Stomach (tissue), 9 donors: ENCODE data around the gene LYRM4. TPM values are rescaled to one million over a fixed set of nuclear protein-coding genes. Genes with fewer than 3 reads are reported as not detected.
A peak's percentile ranks its signal among the peaks of the same experiment; 100 is the strongest.

ENCODE experiments used
- DNase-seq, 2 donors: peaks; one replicate each; pipeline versions ENCODE4 v3.0.0 to v3.0.0-alpha.2; 2013 to 2019
- H3K27ac ChIP-seq, 5 donors: fragments of 200-600 bp in 4 of 5; sonication (generic) in 4 of 5; one replicate each; pipeline ENCODE4 v1.5.1; 2013 to 2019; ENCODE audit warnings: mild to moderate bottlenecking in 1 of 5, moderate library complexity in 1 of 5
- H3K27me3 ChIP-seq, 3 donors: fragments of 200-600 bp; sonication (generic); one replicate each; pipeline ENCODE4 v1.5.1; 2017 to 2019; ENCODE audit warnings: mixed run types in 1 of 3
- H3K36me3 ChIP-seq, 4 donors: fragments of 200-600 bp; sonication (generic); 1 replicate in 3 of 4; 2 replicates in 1 of 4; pipeline ENCODE4 v1.5.1; 2016 to 2019
- H3K4me1 ChIP-seq, 4 donors: fragments of 200-600 bp; sonication (generic); one replicate each; pipeline ENCODE4 v1.5.1; 2016 to 2019
- H3K4me3 ChIP-seq, 4 donors: fragments of 200-600 bp; sonication (generic) in 3 of 4; one replicate each; pipeline ENCODE4 v1.5.1; 2016 to 2019; ENCODE audit warnings: mild to moderate bottlenecking in 1 of 4
- H3K9me3 ChIP-seq, 4 donors: fragments of 200-600 bp; sonication (generic); one replicate each; pipeline ENCODE4 v1.5.1; 2016 to 2019
- CTCF ChIP-seq, 7 experiments: fragments of 450-650 bp in 4 of 7; fragments of 200-600 bp in 3 of 7; sonication (generic) in 3 of 7; IDR thresholded peaks; one replicate each; pipeline ENCODE4 v1.5.1; 2016 to 2019; ENCODE audit warnings: antibody characterized with exemption in 7 of 7, control low read depth in 2 of 7, mild to moderate bottlenecking in 1 of 7
- EP300 ChIP-seq: sonication (generic); formaldehyde crosslinking; IDR thresholded peaks from one replicate; pipeline ENCODE4 v1.6.1; 2017; ENCODE audit warnings: antibody characterized with exemption
- POLR2A ChIP-seq, 4 donors: fragments of 450-650 bp; IDR thresholded peaks; one replicate each; pipeline ENCODE4 v1.6.1; 2016; ENCODE audit warnings: antibody characterized with exemption in 4 of 4, control low read depth in 2 of 4, mild to moderate bottlenecking in 1 of 4, moderate library complexity in 1 of 4
- POLR2AphosphoS5 ChIP-seq, 3 donors: sonication (generic); formaldehyde crosslinking; IDR thresholded peaks; one replicate each; pipeline ENCODE4 v1.6.1; 2016; ENCODE audit warnings: antibody characterized with exemption in 3 of 3
- WGBS, 5 donors: extraction: QIAGEN DNeasy Blood & Tissue Kit in 3 of 5; methylation state at CpG; one replicate each; pipeline versions ENCODE4 v1.1.5 to v1.1.7; 2013 to 2018; 5-methylcytosine and 5-hydroxymethylcytosine counted together
- intact Hi-C: fragments of 100-400 bp; cut with DNase I; formaldehyde crosslinking; loops from one replicate; pipeline ENCODE4 v1.15.1; 2023; ENCODE audit warnings: low total_unique reads
- polyA plus RNA-seq, 3 donors: library from polyadenylated mRNA; stranded (reverse); fragments of 200-250 nt; gene quantifications; one replicate each; pipeline ENCODE4 v1.2.3, GENCODE V29; 2013
- total RNA-seq, 5 donors: library from RNA; depleted of rRNA; stranded (reverse); fragments of >200 nt; gene quantifications; one replicate each; pipeline versions ENCODE4 v1.1.0 to v1.2.3, GENCODE V29; 2014 to 2016
- donor health status: healthy with polysubstance abuse.
- donor health status: Bipolar disorder and iron deficiency.
- donor health status: healthy.

Gene LYRM4
- total and polyA plus RNA-seq, 8 donors: 0.58 to 31.4 (median 18.5) TPM; not detected in 1

- 52 to 89% (median 69%) methylated on average over 1 of the region's 1 CpG for WGBS, 5 donors
- Histone ChIP-seq H3K4me3 (no peak overlapping the region), H3K36me3 (no peaks in the 10 kb centered on the region), H3K27me3 (no peaks in the 10 kb centered on the region), H3K9me3 (no peaks in the 10 kb centered on the region), H3K4me1 (peaks cover 3 to 30% (median 23%) of the 10 kb centered on the region in 4 donors), H3K27ac (no peak overlapping the region)
- DNase-seq: no peak
- intact Hi-C loops: no loop called here
- no peak for TF ChIP-seq POLR2A (IDR thresholded peaks at IDR 0.05)
Measured at GRCh38 chr6:5292154-5292553, 31.4 kb upstream of the LYRM4 start.

GRCh38 chr6:5290500-5290899, 29.8 kb upstream of the LYRM4 start:
- Histone ChIP-seq H3K36me3 (no peaks in the 10 kb centered on the region), H3K27me3 (no peaks in the 10 kb centered on the region), H3K9me3 (no peaks in the 10 kb centered on the region), H3K4me1 (peaks cover 3 to 36% (median 26%) of the 10 kb centered on the region in 4 donors), H3K4me3 (no peak overlapping the region), H3K27ac (no peak overlapping the region)
- DNase-seq: no peak
- TF ChIP-seq CTCF (IDR thresholded peaks at IDR 0.05): no peak
- intact Hi-C loops: no loop called here

DNA sequence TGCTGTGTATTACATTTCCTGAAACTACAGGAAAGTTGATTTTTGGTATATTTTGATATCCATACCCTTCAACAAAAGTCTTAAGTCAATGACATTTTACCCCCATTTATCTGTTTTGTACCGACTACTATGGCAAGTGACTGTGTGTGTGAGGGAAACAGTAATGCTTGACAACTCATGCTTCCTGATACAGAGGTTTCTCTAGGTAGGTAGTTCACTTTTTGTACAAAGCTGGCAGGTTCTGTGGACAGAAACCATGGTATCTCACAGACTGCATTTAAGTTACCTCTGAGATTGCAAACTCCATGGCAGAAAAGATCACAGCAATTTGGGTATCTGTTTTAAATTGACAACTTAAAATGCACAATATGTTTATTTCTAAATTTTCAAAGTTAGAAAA, 29.3 kb upstream of the LYRM4 start:
- H3K36me3 ChIP-seq: no peaks in the 10 kb centered on the region
- no peaks in the 10 kb centered on the region for H3K9me3 ChIP-seq
- H3K27ac ChIP-seq: no peak overlapping the region
- intact Hi-C loops: no loop called here
- H3K27me3 ChIP-seq: no peaks in the 10 kb centered on the region
- peaks cover 3 to 36% (median 26%) of the 10 kb centered on the region in 4 donors for H3K4me1 ChIP-seq
- no peak overlapping the region for H3K4me3 ChIP-seq
- 71 to 80% (median 74%) methylated on average over 1 of the region's 1 CpG for WGBS, 5 donors
- no peak for TF ChIP-seq POLR2A (IDR thresholded peaks at IDR 0.05)
- no peak for TF ChIP-seq EP300
- no peak for TF ChIP-seq POLR2AphosphoS5 (IDR thresholded peaks at IDR 0.05)
- TF ChIP-seq CTCF (IDR thresholded peaks at IDR 0.05): no peak
- DNase-seq: no peak

- 65 to 77% (median 72%) methylated on average over 2 of the region's 2 CpGs for WGBS, 5 donors
- Histone ChIP-seq H3K27me3 (no peaks in the 10 kb centered on the region), H3K36me3 (no peaks in the 10 kb centered on the region), H3K4me1 (peaks cover 0 to 22% (median 14%) of the 10 kb centered on the region in 4 donors), H3K4me3 (no peak overlapping the region), H3K9me3 (no peaks in the 10 kb centered on the region), H3K27ac (peak overlapping the region in 3 of 5 donors; percentile 20 to 67 (median 24))
- intact Hi-C loops: no loop called here
- no peak for DNase-seq
- TF ChIP-seq POLR2AphosphoS5 (IDR thresholded peaks at IDR 0.05): no peak
- TF ChIP-seq CTCF (IDR thresholded peaks at IDR 0.05): no peak
- TF ChIP-seq POLR2A (IDR thresholded peaks at IDR 0.05): no peak
- no peak for TF ChIP-seq EP300
Measured at GRCh38 chr6:5287966-5288297, 27.2 kb upstream of the LYRM4 start.

DNA sequence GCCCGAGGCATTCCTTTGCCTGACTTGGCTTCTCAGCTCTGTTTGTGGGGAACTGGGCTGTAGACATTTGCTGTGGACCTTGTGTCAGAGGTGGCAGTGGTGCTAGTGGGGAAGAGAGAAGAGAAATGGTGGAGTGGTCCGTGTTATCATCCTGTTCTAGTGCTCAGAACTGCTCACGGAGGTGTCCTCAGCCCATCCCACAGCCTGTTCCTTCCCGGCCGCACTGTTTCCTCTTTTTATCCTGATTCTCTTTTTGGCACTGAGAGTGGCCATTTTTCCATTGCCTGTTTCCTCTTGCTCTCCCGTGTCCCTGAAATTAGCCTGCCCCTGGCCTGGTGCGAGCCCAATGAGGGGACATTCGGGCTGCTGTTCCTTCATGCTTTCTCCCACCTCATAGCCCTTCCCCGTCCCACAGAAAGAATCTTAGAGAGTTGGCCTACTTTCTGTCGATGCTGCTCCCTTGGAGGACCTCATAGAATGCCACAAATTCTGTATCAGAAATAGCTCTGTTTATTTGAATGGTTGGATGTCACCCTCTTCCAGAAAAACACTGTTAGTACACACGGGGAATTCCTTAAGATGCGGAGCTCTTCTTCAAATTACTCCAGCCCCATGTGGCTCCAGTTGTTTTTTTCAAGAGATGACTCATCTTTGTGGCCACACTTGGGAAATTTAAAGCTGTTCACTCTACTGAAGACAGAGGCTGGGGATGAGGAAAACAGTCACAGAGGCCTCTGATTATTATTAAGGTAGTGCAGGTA, 26.6 kb upstream of the LYRM4 start:
- Histone ChIP-seq H3K9me3 (no peaks in the 10 kb centered on the region), H3K36me3 (no peaks in the 10 kb centered on the region), H3K27ac (peak overlapping the region in 4 of 5 donors; percentile 20 to 67 (median 30)), H3K4me1 (peaks cover 0 to 22% (median 14%) of the 10 kb centered on the region in 4 donors), H3K27me3 (no peaks in the 10 kb centered on the region), H3K4me3 (no peak overlapping the region)
- 62 to 77% (median 71%) methylated on average over 12 of the region's 12 CpGs for WGBS, 5 donors
- intact Hi-C loops: no loop called here
- no peak for DNase-seq
- TF ChIP-seq CTCF (IDR thresholded peaks at IDR 0.05) (no peak), POLR2AphosphoS5 (IDR thresholded peaks at IDR 0.05) (no peak), EP300 (no peak), POLR2A (IDR thresholded peaks at IDR 0.05) (no peak)
